ENCODE data around the gene RSPO4.

GRCh38 chr20:1001116-1001515, 995 bp downstream of the RSPO4 start:
- TF ChIP-seq MAX (IDR thresholded peaks at IDR 0.05) (no peak), EP300 (IDR thresholded peaks at IDR 0.05; ENCODE audit: borderline replicate concordance) (no peak), YY1 (IDR thresholded peaks at IDR 0.05; ENCODE audit: low read depth) (no peak), RAD21 (IDR thresholded peaks at IDR 0.05; ENCODE audit: low read depth) (no peak)

Measured in Ishikawa (cell line).